IPS-18a (cell line): ENCODE data around the gene SPAST.
A peak's percentile ranks its signal among the peaks of the same experiment; 100 is the strongest.
"Not testable (repeated sequence)": the region's sequence is repeated elsewhere in the genome, so short reads cannot be mapped to it uniquely, and the experiment has no call there.

Experiments
- H3K27ac ChIP-seq: one replicate; pipeline ENCODE4 v1.5.1; 2013; ENCODE audit warnings: low read length
- H3K27me3 ChIP-seq: one replicate; pipeline ENCODE4 v1.6.1; 2013; ENCODE audit warnings: mild to moderate bottlenecking, low read length; ENCODE audit not compliant: control insufficient read depth, insufficient read depth
- H3K36me3 ChIP-seq: one replicate; pipeline ENCODE4 v1.6.1; 2013; ENCODE audit warnings: low read depth, low read length; ENCODE audit not compliant: control insufficient read depth
- H3K4me1 ChIP-seq: one replicate; pipeline ENCODE4 v1.6.1; 2013; ENCODE audit warnings: low read depth, low read length; ENCODE audit not compliant: control insufficient read depth
- H3K4me3 ChIP-seq: one replicate; pipeline ENCODE4 v1.5.1; 2013; ENCODE audit warnings: low read length
- H3K9ac ChIP-seq: one replicate; pipeline ENCODE4 v1.6.1; 2013; ENCODE audit warnings: mild to moderate bottlenecking, low read length, moderate library complexity
- H3K9me3 ChIP-seq: one replicate; pipeline ENCODE4 v1.6.1; 2013; ENCODE audit warnings: low read depth, low read length; ENCODE audit not compliant: control insufficient read depth

Gene SPAST

GRCh38 chr2:32063310-32064020, at the start of gene SPAST:
Gene SPAST (plus strand): TSS chr2:32063556. CDS start chr2:32063832, 276 bp downstream.
- no peaks in the 10 kb centered on the region for H3K27me3 ChIP-seq
- peak within 1 kb of the TSS; percentile 80 for H3K27ac ChIP-seq
- peak within 1 kb of the TSS; percentile 76 for H3K9ac ChIP-seq
- no peaks in the 10 kb centered on the region for H3K9me3 ChIP-seq
- peaks cover 9% of the 10 kb centered on the region for H3K4me1 ChIP-seq
- H3K4me3 ChIP-seq: peak within 1 kb of the TSS; percentile 92
- no peaks in the 10 kb centered on the region for H3K36me3 ChIP-seq

GRCh38 chr2:32018789-32019482, 44.4 kb upstream of the SPAST start:
- H3K9ac ChIP-seq, H3K4me3 ChIP-seq, H3K27ac ChIP-seq, H3K27me3 ChIP-seq, H3K9me3 ChIP-seq, H3K4me1 ChIP-seq: not testable (repeated sequence)
- H3K36me3 ChIP-seq: peaks cover 25% of the 10 kb centered on the region

GRCh38 chr2:32034198-32034887, 29.0 kb upstream of the SPAST start:
- H3K27ac ChIP-seq, H3K27me3 ChIP-seq, H3K9me3 ChIP-seq, H3K4me1 ChIP-seq, H3K9ac ChIP-seq, H3K36me3 ChIP-seq, H3K4me3 ChIP-seq: not testable (repeated sequence)

- H3K9me3 ChIP-seq: no peaks in the 10 kb centered on the region
- no peaks in the 10 kb centered on the region for H3K36me3 ChIP-seq
- H3K27ac ChIP-seq: peak within 1 kb of the TSS; percentile 87
Observed at GRCh38 chr2:32039447-32040219, 23.7 kb upstream of the SPAST start, which contains the start of gene DPY30. Gene DPY30 (minus strand): TSS chr2:32039805. CDS start chr2:32039456, 349 bp downstream.

GRCh38 chr2:32043561-32043960, 19.8 kb upstream of the SPAST start:
- Histone ChIP-seq H3K27me3 (no peaks in the 10 kb centered on the region), H3K9ac (no peak overlapping the region), H3K36me3 (no peaks in the 10 kb centered on the region), H3K4me3 (no peak overlapping the region), H3K4me1 (peaks cover 7% of the 10 kb centered on the region), H3K9me3 (no peaks in the 10 kb centered on the region), H3K27ac (no peak overlapping the region)

More at GRCh38 chr2:32039447-32040219, 23.7 kb upstream of the SPAST start, which contains the start of gene DPY30:
- Histone ChIP-seq H3K4me3 (peak within 1 kb of the TSS; percentile 98), H3K27me3 (no peaks in the 10 kb centered on the region), H3K9ac (peak within 1 kb of the TSS; percentile 93), H3K4me1 (peaks cover 7% of the 10 kb centered on the region)

- Histone ChIP-seq H3K9ac (no peak overlapping the region), H3K27ac (no peak overlapping the region), H3K4me3 (no peak overlapping the region), H3K9me3 (no peaks in the 10 kb centered on the region), H3K36me3 (no peaks in the 10 kb centered on the region), H3K27me3 (no peaks in the 10 kb centered on the region), H3K4me1 (no peaks in the 10 kb centered on the region)
Observed at GRCh38 chr2:32051836-32052439, 11.4 kb upstream of the SPAST start.

GRCh38 chr2:32054583-32054982, 8.8 kb upstream of the SPAST start:
- not testable (repeated sequence) for H3K9me3 ChIP-seq, H3K4me3 ChIP-seq, H3K4me1 ChIP-seq, H3K9ac ChIP-seq, H3K27me3 ChIP-seq, H3K27ac ChIP-seq, H3K36me3 ChIP-seq

- Histone ChIP-seq H3K4me3 (no peak overlapping the region), H3K9me3 (no peaks in the 10 kb centered on the region), H3K9ac (no peak overlapping the region), H3K27ac (no peak overlapping the region), H3K4me1 (peaks cover 5% of the 10 kb centered on the region), H3K36me3 (no peaks in the 10 kb centered on the region), H3K27me3 (no peaks in the 10 kb centered on the region)
Observed at GRCh38 chr2:32058130-32058529, 5.2 kb upstream of the SPAST start.

GRCh38 chr2:32060266-32060665, 3.1 kb upstream of the SPAST start:
- peaks cover 9% of the 10 kb centered on the region for H3K4me1 ChIP-seq
- H3K27ac ChIP-seq: no peak overlapping the region
- no peaks in the 10 kb centered on the region for H3K9me3 ChIP-seq
- H3K36me3 ChIP-seq: no peaks in the 10 kb centered on the region
- H3K27me3 ChIP-seq: no peaks in the 10 kb centered on the region
- H3K9ac ChIP-seq: no peak overlapping the region
- H3K4me3 ChIP-seq: no peak overlapping the region

GRCh38 chr2:32061430-32061829, 1.9 kb upstream of the SPAST start:
- Histone ChIP-seq H3K9ac (no peak overlapping the region), H3K27me3 (no peaks in the 10 kb centered on the region), H3K27ac (no peak overlapping the region), H3K4me1 (peaks cover 9% of the 10 kb centered on the region), H3K9me3 (no peaks in the 10 kb centered on the region), H3K4me3 (no peak overlapping the region), H3K36me3 (no peaks in the 10 kb centered on the region)
